Measurements from ENCODE around the gene HEBP1. TPM values are rescaled to one million over a fixed set of nuclear protein-coding genes. Genes with fewer than 3 reads are reported as not detected.

Gene HEBP1
- total RNA-seq, 1 experiment from 2014 or later: 22.2 TPM

GRCh38 chr12:12947902-12948301 lies 52.2 kb downstream of the HEBP1 start:
- Histone ChIP-seq H3K27ac (ENCODE audit: insufficient read length, low read depth, low read length) (no peak overlapping the region), H2BK12ac (ENCODE audit: insufficient read length, low read depth, low read length) (no peak overlapping the region), H3K79me2 (ENCODE audit: insufficient read depth, low read length) (no peaks in the 10 kb centered on the region), H3K4me2 (ENCODE audit: insufficient read depth, insufficient read length, low read length) (no peak overlapping the region), H3K9ac (ENCODE audit: extremely low read depth, insufficient read length, low read length) (no peak overlapping the region), H3K4ac (ENCODE audit: low read depth, low read length) (no peak overlapping the region), H3K56ac (ENCODE audit: insufficient read length, low read depth, low read length) (no peak overlapping the region), H4K8ac (replicated peaks; ENCODE audit: insufficient read length, low read depth, low read length) (no peak overlapping the region), H3K27me3 (ENCODE audit: insufficient read depth, low read length) (no peaks in the 10 kb centered on the region), H3K4me1 (ENCODE audit: insufficient read depth, low read length) (no peaks in the 10 kb centered on the region), H2AFZ (ENCODE audit: low read length) (no peak overlapping the region), H4K20me1 (ENCODE audit: control insufficient read depth, insufficient read depth, insufficient read length) (no peaks in the 10 kb centered on the region), H3K23ac (ENCODE audit: insufficient read length, low read depth, low read length) (no peak overlapping the region), H4K5ac (ENCODE audit: insufficient read length, low read depth, low read length) (no peak overlapping the region), H2BK20ac (ENCODE audit: low read depth, low read length, poor library complexity, severe bottlenecking) (no peak overlapping the region), H3K79me1 (ENCODE audit: insufficient read depth, low read depth, low read length, poor library complexity, severe bottlenecking) (no peaks in the 10 kb centered on the region), H3K18ac (ENCODE audit: insufficient read length, low read depth, low read length) (no peak overlapping the region), H4K91ac (ENCODE audit: insufficient read length, low read depth, low read length) (no peak overlapping the region), H2BK5ac (ENCODE audit: insufficient read length, low read length) (no peak overlapping the region), H3K23me2 (ENCODE audit: insufficient read length, low read depth, low read length, poor library complexity, severe bottlenecking) (no peaks in the 10 kb centered on the region), H3K14ac (ENCODE audit: insufficient read depth, low read length) (no peak overlapping the region), H3K9me3 (ENCODE audit: control insufficient read depth, low read depth, low read length) (no peaks in the 10 kb centered on the region), H2AK5ac (ENCODE audit: insufficient read length, low read length) (no peak overlapping the region), H2BK120ac (ENCODE audit: low read depth, low read length, poor library complexity, severe bottlenecking) (no peak overlapping the region), H3T11ph (ENCODE audit: low read length) (no peak overlapping the region), H2BK15ac (ENCODE audit: low read depth, low read length) (no peak overlapping the region)
- H3K4me1 Mint-ChIP-seq: no peaks in the 10 kb centered on the region
- no peak for DNase-seq
- H3K9me3 Mint-ChIP-seq: no peaks in the 10 kb centered on the region
- TF ChIP-seq, protein P1, sequence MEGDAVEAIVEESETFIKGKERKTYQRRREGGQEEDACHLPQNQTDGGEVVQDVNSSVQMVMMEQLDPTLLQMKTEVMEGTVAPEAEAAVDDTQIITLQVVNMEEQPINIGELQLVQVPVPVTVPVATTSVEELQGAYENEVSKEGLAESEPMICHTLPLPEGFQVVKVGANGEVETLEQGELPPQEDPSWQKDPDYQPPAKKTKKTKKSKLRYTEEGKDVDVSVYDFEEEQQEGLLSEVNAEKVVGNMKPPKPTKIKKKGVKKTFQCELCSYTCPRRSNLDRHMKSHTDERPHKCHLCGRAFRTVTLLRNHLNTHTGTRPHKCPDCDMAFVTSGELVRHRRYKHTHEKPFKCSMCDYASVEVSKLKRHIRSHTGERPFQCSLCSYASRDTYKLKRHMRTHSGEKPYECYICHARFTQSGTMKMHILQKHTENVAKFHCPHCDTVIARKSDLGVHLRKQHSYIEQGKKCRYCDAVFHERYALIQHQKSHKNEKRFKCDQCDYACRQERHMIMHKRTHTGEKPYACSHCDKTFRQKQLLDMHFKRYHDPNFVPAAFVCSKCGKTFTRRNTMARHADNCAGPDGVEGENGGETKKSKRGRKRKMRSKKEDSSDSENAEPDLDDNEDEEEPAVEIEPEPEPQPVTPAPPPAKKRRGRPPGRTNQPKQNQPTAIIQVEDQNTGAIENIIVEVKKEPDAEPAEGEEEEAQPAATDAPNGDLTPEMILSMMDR (conservative IDR thresholded peaks at IDR 0.05): no peak
- peaks cover 2% of the 10 kb centered on the region; the same call in 1 of the 2 replicates for H3K27me3 Mint-ChIP-seq (ENCODE audit: low read depth)
- H3K36me3 Mint-ChIP-seq (ENCODE audit: insufficient read depth in 1 of 3, low read depth in 3 of 3): peaks cover 0 to 10% (median 0%) of the 10 kb centered on the region in 3 experiments; a peak in 2 of 7 replicates
- no peak overlapping the region for H3K27ac Mint-ChIP-seq
- WGBS (ENCODE audit: extremely low coverage, insufficient read length, low lambda C conversion rate): no CpG with 5 or more reads among the region's 4 CpGs
- no peak overlapping the region for H3K4me3 Mint-ChIP-seq

Measured in H9 (cell line).